ENCODE measurements around the gene IFITM2.

DNA sequence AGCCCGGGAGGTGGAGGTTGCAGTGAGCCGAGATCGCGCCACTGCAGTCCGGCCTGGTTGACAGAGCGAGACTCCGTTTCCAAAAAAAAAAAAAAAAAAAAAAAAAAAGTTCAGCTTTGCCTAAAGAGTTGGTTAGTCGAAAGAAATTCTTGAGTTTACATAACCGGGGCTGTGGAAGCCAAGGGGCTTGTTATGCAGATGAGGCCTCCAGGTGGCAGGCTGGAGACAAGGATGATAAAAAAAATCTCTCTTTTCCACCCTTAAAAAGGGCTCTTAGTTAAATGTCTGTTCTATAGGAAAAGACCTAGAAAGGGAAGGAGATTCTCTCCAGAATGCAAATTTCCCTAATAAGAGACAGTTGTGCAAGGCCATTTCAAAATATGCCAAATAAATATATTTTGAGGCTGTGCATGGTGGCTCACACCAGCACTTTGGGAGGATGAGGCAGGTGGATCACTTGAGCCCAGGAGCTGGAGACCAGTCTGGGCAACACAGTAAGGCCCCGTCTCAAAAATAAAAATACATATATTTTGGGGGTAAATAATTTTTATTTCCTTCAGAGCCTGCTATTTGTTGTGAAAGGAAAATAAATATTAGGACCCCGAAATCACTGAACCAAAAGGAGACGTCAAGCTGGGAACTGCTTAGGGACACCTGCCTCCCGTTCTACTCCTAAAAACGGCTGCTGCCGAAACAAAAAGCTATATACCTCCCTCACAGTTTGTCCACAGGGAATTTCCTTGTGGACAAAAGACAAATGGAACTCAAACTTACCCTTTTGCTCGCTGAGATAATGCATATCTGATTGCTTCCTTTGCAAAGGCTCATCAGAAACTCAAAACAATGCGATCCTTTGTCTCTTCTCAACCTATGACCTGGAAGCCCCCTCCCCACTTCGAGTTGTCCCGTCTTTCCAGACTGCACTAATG is 2.4 kb upstream of the IFITM2 start:
- TF ChIP-seq, protein P1, sequence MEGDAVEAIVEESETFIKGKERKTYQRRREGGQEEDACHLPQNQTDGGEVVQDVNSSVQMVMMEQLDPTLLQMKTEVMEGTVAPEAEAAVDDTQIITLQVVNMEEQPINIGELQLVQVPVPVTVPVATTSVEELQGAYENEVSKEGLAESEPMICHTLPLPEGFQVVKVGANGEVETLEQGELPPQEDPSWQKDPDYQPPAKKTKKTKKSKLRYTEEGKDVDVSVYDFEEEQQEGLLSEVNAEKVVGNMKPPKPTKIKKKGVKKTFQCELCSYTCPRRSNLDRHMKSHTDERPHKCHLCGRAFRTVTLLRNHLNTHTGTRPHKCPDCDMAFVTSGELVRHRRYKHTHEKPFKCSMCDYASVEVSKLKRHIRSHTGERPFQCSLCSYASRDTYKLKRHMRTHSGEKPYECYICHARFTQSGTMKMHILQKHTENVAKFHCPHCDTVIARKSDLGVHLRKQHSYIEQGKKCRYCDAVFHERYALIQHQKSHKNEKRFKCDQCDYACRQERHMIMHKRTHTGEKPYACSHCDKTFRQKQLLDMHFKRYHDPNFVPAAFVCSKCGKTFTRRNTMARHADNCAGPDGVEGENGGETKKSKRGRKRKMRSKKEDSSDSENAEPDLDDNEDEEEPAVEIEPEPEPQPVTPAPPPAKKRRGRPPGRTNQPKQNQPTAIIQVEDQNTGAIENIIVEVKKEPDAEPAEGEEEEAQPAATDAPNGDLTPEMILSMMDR (IDR thresholded peaks at IDR 0.05) = peak; percentile 17 to 79 (median 79)
- TF ChIP-seq POLR2AphosphoS5 (IDR thresholded peaks at IDR 0.05) = peak in 1 of 3 donors; percentile 29
